WTC11 (cell line): Measurements from ENCODE around the gene LRCH2. TPM values are rescaled to one million over a fixed set of nuclear protein-coding genes. Genes with fewer than 3 reads are reported as not detected.

Experiments used
- ATAC-seq: fragments of 200-7000 bp; cut with Tn5 transposase; 2 replicates; pipeline ENCODE4 v1.10.0; 2021; ENCODE audit warnings: mild to moderate bottlenecking, moderate library complexity
- CTCF ChIA-PET: fragments of 300-600 bp; sonication (Branson Sonifier 250); formaldehyde crosslinking; loops from one replicate; lab custom pipeline; 2021; ENCODE audit warnings: antibody characterized with exemption; lab: Charles Lee
- POLR2A ChIA-PET: fragments of 350-600 bp; sonication (Branson Sonifier 250); formaldehyde crosslinking; loops from one replicate; lab custom pipeline; 2021; ENCODE audit warnings: antibody characterized with exemption; lab: Charles Lee
- DNase-seq: peaks from one replicate; pipeline ENCODE4 v3.0.0; 2021; ENCODE audit warnings: low spot score
- H3K27ac Mint-ChIP-seq: 2 replicates; pipeline ENCODE4 v1.8.0; 2021; ENCODE audit warnings: mixed read lengths
- H3K27me3 Mint-ChIP-seq: 2 replicates; pipeline ENCODE4 v1.8.0; 2021; ENCODE audit warnings: low read depth, mild to moderate bottlenecking, moderate library complexity, mixed read lengths
- H3K36me3 Mint-ChIP-seq: 2 replicates; pipeline ENCODE4 v1.8.0; 2021; ENCODE audit warnings: mixed read lengths
- H3K4me1 Mint-ChIP-seq: 2 replicates; pipeline ENCODE4 v1.8.0; 2022; ENCODE audit warnings: mixed read lengths
- H3K4me3 Mint-ChIP-seq: 2 replicates; pipeline ENCODE4 v1.8.0; 2021; ENCODE audit warnings: mild to moderate bottlenecking, moderate library complexity, mixed read lengths
- H3K9me3 Mint-ChIP-seq: 2 replicates; pipeline ENCODE4 v1.8.0; 2021; ENCODE audit warnings: mixed read lengths
- ELF4 ChIP-seq: sonication (generic); formaldehyde crosslinking; IDR thresholded peaks from 2 replicates; pipeline ENCODE4 v1.8.1; 2022; ENCODE audit warnings: low read depth, mild to moderate bottlenecking, moderate library complexity, missing genetic modification reagents
- ESRRA ChIP-seq: sonication (generic); formaldehyde crosslinking; IDR thresholded peaks from 2 replicates; pipeline ENCODE4 v1.8.1; 2022; ENCODE audit warnings: mild to moderate bottlenecking, missing genetic modification reagents, borderline replicate concordance
- GRHL2 ChIP-seq: fragments of 250-450 bp; sonication (Bioruptor Pico); IDR thresholded peaks from 2 replicates; pipeline ENCODE4 v1.8.0; 2022; ENCODE audit warnings: mild to moderate bottlenecking, moderate library complexity; ENCODE audit not compliant: insufficient replicate concordance, severe bottlenecking
- MYBL2 ChIP-seq: sonication (generic); formaldehyde crosslinking; IDR thresholded peaks from 2 replicates; pipeline ENCODE4 v1.8.1; 2023; ENCODE audit warnings: mild to moderate bottlenecking, moderate library complexity, missing genetic modification reagents
- NFYB ChIP-seq: sonication (generic); formaldehyde crosslinking; conservative IDR thresholded peaks from 2 replicates; pipeline ENCODE4 v1.8.0; 2022; ENCODE audit warnings: low read depth, missing genetic modification reagents
- NR1H2 ChIP-seq: sonication (generic); formaldehyde crosslinking; IDR thresholded peaks from 2 replicates; pipeline ENCODE4 v1.9.0; 2021; ENCODE audit warnings: mild to moderate bottlenecking, moderate library complexity, missing genetic modification reagents
- TCF7 ChIP-seq: sonication (generic); formaldehyde crosslinking; IDR thresholded peaks from 2 replicates; pipeline ENCODE4 v1.8.0; 2022; ENCODE audit warnings: mild to moderate bottlenecking, low read depth, missing genetic modification reagents, moderate library complexity
- ZNF121 ChIP-seq: sonication (generic); formaldehyde crosslinking; IDR thresholded peaks from 2 replicates; pipeline ENCODE4 v1.8.0; 2023; ENCODE audit warnings: missing genetic modification reagents
- ZNF232 ChIP-seq: sonication (generic); formaldehyde crosslinking; IDR thresholded peaks from 2 replicates; pipeline ENCODE4 v1.8.0; 2022; ENCODE audit warnings: mild to moderate bottlenecking, missing genetic modification reagents
- ZNF671 ChIP-seq: fragments of 250-450 bp; sonication (Bioruptor Pico); IDR thresholded peaks from 2 replicates; pipeline ENCODE4 v1.8.0; 2021; ENCODE audit warnings: mild to moderate bottlenecking
- total RNA-seq: library from RNA; stranded (reverse); gene quantifications from 3 replicates; pipeline ENCODE4 v1.2.3, GENCODE V29; 2021
- TF ChIP-seq, protein P1 (sequence below): sonication (generic); formaldehyde crosslinking; IDR thresholded peaks from 2 replicates; pipeline ENCODE4 v1.8.0; 2022; ENCODE audit warnings: mild to moderate bottlenecking, missing genetic modification reagents
- TF ChIP-seq, protein P2 (sequence below): fragments of 250-450 bp; sonication (Bioruptor Pico); IDR thresholded peaks from 2 replicates; pipeline ENCODE4 v1.9.0; 2021; ENCODE audit warnings: mild to moderate bottlenecking, borderline replicate concordance
- TF ChIP-seq, protein P3 (sequence below): fragments of 200-600 bp; IDR thresholded peaks from 2 replicates; pipeline ENCODE4 v1.8.0; 2022; ENCODE audit warnings: antibody characterized with exemption
- TF ChIP-seq, protein P4 (sequence below): sonication (generic); formaldehyde crosslinking; IDR thresholded peaks from 2 replicates; pipeline ENCODE4 v1.8.1; 2023; ENCODE audit warnings: mild to moderate bottlenecking, missing genetic modification reagents, moderate library complexity
- TF ChIP-seq, protein P5 (sequence below): sonication (generic); formaldehyde crosslinking; IDR thresholded peaks from 2 replicates; pipeline ENCODE4 v1.8.0; 2023; ENCODE audit warnings: mild to moderate bottlenecking, missing genetic modification reagents
- TF ChIP-seq, protein P6 (sequence below): sonication (generic); formaldehyde crosslinking; IDR thresholded peaks from 2 replicates; pipeline ENCODE4 v1.8.1; 2022; ENCODE audit warnings: mild to moderate bottlenecking, moderate library complexity, missing genetic modification reagents
- TF ChIP-seq, protein P7 (sequence below): fragments of 250-450 bp; sonication (Bioruptor Pico); IDR thresholded peaks from 2 replicates; pipeline ENCODE4 v1.9.0; 2021; ENCODE audit warnings: mild to moderate bottlenecking

LRCH2 gene
- total RNA-seq, 1 experiment from 2014 or later = 3.8 TPM

DNA sequence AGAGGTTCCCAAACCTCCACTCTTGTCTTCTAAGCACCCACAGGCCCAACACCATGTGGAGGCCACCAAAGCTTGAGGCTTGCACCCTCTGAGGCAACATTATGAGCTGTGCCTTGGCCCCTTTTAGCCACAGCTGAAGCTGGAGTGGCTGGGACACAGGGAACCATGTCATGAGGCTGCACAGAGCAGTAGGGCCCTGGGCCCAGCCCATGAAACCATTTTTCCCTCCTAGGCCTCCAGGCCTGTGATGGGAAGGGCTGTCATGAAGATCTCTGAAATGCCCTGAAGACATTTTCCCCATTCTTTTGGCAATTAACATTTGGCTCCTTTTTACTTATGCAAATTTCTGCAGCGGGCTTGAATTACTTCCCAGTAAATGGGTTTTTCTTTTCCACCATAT is 29.9 kb downstream of the LRCH2 start (continued):
- TF ChIP-seq NFYB (CRISPR knock-in tag) (no peak), ZNF671 (CRISPR knock-in tag) (no peak), ESRRA (CRISPR knock-in tag) (no peak), ZNF121 (CRISPR knock-in tag) (no peak)

DNA sequence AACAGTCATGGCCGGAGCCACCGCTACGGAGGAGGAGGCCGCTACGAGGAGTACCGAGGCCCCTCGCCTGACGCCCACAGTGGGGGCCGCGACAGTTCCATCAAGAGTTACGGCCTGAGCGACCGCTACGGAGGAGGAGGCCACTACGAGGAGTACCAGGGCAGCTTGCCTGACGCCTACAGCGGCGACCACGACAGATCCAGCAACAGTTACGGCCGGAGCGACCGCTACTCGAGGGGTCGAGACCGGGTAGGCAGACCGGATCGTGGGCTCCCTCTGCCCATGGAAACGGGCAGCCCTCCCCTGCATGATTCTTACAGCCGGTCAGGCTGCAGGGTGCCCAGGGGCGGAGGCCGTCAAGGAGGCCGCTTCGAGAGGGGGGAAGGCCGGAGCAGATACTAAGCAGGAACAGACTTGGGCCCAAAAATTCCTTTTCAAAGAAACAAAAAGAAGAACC is 41.6 kb downstream of the LRCH2 start:
- CTCF ChIA-PET = no interaction called here
- no peak for ATAC-seq
- Mint-ChIP-seq H3K4me1 (no peaks in the 10 kb centered on the region; the same call in 1 of the 2 replicates), H3K27me3 (no peaks in the 10 kb centered on the region), H3K4me3 (no peak overlapping the region)
- POLR2A ChIA-PET = no interaction called here
- DNase-seq = no peak
- no peak for TF ChIP-seq ELF4 (CRISPR knock-in tag)
- TF ChIP-seq GRHL2 (CRISPR knock-in tag) = no peak
- no peak for TF ChIP-seq NR1H2 (CRISPR knock-in tag)
- TF ChIP-seq, protein P1, sequence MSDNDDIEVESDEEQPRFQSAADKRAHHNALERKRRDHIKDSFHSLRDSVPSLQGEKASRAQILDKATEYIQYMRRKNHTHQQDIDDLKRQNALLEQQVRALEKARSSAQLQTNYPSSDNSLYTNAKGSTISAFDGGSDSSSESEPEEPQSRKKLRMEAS (CRISPR knock-in tag) = no peak
- TF ChIP-seq, protein P2, sequence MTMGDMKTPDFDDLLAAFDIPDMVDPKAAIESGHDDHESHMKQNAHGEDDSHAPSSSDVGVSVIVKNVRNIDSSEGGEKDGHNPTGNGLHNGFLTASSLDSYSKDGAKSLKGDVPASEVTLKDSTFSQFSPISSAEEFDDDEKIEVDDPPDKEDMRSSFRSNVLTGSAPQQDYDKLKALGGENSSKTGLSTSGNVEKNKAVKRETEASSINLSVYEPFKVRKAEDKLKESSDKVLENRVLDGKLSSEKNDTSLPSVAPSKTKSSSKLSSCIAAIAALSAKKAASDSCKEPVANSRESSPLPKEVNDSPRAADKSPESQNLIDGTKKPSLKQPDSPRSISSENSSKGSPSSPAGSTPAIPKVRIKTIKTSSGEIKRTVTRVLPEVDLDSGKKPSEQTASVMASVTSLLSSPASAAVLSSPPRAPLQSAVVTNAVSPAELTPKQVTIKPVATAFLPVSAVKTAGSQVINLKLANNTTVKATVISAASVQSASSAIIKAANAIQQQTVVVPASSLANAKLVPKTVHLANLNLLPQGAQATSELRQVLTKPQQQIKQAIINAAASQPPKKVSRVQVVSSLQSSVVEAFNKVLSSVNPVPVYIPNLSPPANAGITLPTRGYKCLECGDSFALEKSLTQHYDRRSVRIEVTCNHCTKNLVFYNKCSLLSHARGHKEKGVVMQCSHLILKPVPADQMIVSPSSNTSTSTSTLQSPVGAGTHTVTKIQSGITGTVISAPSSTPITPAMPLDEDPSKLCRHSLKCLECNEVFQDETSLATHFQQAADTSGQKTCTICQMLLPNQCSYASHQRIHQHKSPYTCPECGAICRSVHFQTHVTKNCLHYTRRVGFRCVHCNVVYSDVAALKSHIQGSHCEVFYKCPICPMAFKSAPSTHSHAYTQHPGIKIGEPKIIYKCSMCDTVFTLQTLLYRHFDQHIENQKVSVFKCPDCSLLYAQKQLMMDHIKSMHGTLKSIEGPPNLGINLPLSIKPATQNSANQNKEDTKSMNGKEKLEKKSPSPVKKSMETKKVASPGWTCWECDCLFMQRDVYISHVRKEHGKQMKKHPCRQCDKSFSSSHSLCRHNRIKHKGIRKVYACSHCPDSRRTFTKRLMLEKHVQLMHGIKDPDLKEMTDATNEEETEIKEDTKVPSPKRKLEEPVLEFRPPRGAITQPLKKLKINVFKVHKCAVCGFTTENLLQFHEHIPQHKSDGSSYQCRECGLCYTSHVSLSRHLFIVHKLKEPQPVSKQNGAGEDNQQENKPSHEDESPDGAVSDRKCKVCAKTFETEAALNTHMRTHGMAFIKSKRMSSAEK (CRISPR knock-in tag) = no peak
- TF ChIP-seq TCF7 (CRISPR knock-in tag) = no peak
- TF ChIP-seq, protein P3, sequence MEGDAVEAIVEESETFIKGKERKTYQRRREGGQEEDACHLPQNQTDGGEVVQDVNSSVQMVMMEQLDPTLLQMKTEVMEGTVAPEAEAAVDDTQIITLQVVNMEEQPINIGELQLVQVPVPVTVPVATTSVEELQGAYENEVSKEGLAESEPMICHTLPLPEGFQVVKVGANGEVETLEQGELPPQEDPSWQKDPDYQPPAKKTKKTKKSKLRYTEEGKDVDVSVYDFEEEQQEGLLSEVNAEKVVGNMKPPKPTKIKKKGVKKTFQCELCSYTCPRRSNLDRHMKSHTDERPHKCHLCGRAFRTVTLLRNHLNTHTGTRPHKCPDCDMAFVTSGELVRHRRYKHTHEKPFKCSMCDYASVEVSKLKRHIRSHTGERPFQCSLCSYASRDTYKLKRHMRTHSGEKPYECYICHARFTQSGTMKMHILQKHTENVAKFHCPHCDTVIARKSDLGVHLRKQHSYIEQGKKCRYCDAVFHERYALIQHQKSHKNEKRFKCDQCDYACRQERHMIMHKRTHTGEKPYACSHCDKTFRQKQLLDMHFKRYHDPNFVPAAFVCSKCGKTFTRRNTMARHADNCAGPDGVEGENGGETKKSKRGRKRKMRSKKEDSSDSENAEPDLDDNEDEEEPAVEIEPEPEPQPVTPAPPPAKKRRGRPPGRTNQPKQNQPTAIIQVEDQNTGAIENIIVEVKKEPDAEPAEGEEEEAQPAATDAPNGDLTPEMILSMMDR = no peak
- TF ChIP-seq ESRRA (CRISPR knock-in tag) = no peak
- no peak for TF ChIP-seq MYBL2
- TF ChIP-seq, all 79 proteins: peak for 0
- Mint-ChIP-seq H3K36me3 (no peaks in the 10 kb centered on the region), H3K9me3 (no peaks in the 10 kb centered on the region), H3K27ac (no peak overlapping the region)

DNA sequence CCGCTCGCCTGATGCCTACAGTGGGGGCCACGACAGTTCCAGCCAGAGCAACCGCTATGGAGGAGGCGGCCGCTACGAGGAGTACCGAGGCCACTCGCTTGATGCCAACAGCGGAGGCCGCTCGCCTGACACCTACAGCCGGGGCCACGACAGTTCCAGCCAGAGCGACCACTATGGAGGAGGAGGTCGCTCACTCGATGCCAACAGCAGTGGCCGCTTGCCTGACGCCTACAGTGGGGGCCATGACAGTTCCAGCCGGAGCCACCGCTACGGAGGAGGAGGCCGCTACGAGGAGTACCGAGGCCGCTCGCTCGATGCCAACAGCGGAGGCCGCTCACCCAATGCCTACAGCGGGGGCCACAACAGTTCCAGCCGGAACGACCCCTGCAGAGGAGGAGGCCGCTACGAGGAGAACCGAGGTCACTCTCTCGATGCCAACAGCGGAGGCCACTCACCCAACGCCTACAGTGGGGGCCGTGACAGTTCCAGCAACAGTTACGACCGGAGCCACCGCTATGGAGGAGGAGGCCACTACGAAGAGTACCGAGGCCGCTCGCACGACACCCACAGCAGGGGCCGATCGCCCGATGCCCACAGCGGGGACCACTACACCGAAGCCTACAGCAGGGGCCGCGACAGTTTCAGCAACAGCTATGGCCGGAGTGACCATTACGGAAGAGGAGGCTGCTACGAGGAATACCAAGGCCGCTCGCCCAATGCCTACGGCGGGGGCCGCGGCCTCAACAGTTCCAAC is 42.2 kb downstream of the LRCH2 start:
- no peaks in the 10 kb centered on the region for H3K36me3 Mint-ChIP-seq
- TF ChIP-seq, protein P4, sequence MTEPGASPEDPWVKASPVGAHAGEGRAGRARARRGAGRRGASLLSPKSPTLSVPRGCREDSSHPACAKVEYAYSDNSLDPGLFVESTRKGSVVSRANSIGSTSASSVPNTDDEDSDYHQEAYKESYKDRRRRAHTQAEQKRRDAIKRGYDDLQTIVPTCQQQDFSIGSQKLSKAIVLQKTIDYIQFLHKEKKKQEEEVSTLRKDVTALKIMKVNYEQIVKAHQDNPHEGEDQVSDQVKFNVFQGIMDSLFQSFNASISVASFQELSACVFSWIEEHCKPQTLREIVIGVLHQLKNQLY (CRISPR knock-in tag) = no peak
- TF ChIP-seq, protein P5, sequence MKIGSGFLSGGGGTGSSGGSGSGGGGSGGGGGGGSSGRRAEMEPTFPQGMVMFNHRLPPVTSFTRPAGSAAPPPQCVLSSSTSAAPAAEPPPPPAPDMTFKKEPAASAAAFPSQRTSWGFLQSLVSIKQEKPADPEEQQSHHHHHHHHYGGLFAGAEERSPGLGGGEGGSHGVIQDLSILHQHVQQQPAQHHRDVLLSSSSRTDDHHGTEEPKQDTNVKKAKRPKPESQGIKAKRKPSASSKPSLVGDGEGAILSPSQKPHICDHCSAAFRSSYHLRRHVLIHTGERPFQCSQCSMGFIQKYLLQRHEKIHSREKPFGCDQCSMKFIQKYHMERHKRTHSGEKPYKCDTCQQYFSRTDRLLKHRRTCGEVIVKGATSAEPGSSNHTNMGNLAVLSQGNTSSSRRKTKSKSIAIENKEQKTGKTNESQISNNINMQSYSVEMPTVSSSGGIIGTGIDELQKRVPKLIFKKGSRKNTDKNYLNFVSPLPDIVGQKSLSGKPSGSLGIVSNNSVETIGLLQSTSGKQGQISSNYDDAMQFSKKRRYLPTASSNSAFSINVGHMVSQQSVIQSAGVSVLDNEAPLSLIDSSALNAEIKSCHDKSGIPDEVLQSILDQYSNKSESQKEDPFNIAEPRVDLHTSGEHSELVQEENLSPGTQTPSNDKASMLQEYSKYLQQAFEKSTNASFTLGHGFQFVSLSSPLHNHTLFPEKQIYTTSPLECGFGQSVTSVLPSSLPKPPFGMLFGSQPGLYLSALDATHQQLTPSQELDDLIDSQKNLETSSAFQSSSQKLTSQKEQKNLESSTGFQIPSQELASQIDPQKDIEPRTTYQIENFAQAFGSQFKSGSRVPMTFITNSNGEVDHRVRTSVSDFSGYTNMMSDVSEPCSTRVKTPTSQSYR (CRISPR knock-in tag) = no peak
- TF ChIP-seq, protein P6, sequence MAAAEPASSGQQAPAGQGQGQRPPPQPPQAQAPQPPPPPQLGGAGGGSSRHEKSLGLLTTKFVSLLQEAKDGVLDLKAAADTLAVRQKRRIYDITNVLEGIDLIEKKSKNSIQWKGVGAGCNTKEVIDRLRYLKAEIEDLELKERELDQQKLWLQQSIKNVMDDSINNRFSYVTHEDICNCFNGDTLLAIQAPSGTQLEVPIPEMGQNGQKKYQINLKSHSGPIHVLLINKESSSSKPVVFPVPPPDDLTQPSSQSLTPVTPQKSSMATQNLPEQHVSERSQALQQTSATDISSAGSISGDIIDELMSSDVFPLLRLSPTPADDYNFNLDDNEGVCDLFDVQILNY (CRISPR knock-in tag) = no peak
- TF ChIP-seq ZNF232 (CRISPR knock-in tag) = no peak
- TF ChIP-seq, protein P7, sequence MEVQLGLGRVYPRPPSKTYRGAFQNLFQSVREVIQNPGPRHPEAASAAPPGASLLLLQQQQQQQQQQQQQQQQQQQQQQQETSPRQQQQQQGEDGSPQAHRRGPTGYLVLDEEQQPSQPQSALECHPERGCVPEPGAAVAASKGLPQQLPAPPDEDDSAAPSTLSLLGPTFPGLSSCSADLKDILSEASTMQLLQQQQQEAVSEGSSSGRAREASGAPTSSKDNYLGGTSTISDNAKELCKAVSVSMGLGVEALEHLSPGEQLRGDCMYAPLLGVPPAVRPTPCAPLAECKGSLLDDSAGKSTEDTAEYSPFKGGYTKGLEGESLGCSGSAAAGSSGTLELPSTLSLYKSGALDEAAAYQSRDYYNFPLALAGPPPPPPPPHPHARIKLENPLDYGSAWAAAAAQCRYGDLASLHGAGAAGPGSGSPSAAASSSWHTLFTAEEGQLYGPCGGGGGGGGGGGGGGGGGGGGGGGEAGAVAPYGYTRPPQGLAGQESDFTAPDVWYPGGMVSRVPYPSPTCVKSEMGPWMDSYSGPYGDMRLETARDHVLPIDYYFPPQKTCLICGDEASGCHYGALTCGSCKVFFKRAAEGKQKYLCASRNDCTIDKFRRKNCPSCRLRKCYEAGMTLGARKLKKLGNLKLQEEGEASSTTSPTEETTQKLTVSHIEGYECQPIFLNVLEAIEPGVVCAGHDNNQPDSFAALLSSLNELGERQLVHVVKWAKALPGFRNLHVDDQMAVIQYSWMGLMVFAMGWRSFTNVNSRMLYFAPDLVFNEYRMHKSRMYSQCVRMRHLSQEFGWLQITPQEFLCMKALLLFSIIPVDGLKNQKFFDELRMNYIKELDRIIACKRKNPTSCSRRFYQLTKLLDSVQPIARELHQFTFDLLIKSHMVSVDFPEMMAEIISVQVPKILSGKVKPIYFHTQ (CRISPR knock-in tag) = no peak

More for the DNA sequence above, 42.2 kb downstream of the LRCH2 start:
- H3K27ac Mint-ChIP-seq = no peak overlapping the region
- H3K9me3 Mint-ChIP-seq = no peaks in the 10 kb centered on the region
- POLR2A ChIA-PET = no interaction called here
- CTCF ChIA-PET = no interaction called here
- H3K27me3 Mint-ChIP-seq = no peaks in the 10 kb centered on the region
- ATAC-seq (no peak), DNase-seq (no peak)
- no peaks in the 10 kb centered on the region; the same call in 1 of the 2 replicates for H3K4me1 Mint-ChIP-seq
- no peak overlapping the region for H3K4me3 Mint-ChIP-seq
